ENCODE results near the gene TAL1.
"Not testable (repeated sequence)": the region's sequence is repeated elsewhere in the genome, so short reads cannot be mapped to it uniquely, and the experiment has no call there.

The TAL1 gene

DNA sequence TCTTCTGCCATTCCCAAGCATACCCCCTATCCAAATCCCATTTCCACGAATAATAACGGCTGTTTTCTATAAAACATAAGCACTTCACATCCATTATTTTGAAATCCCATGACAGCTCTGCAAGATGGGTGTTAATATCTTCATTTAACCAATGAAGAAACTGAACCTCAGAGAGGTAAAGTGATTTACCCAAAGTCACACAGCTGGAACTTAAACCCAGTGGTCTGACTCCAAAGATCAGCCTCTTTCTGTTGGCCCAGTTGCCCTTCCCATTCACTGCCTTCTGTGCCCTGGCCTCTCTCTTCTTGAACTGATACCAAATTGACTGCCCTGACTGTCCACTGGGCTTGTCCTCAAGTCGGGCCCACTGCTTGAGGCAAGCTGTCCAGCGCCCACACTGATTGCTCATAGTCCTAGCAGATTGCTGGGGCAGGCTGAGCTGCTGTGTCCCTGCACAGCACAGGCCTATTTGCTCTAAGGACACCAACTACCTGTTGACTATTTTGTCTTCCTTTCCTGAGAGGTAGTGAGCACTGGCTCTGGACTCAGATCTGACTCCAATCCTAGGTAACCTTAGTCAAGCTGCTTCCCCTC, 19.3 kb downstream of the TAL1 start:
- DNase-seq (ENCODE audit: low spot score) = no peak

- DNase-seq (ENCODE audit: low spot score) = peak; percentile 60
These were observed 20.2 kb downstream of the TAL1 start for GRCh38 chr1:47211796-47212269.

DNA sequence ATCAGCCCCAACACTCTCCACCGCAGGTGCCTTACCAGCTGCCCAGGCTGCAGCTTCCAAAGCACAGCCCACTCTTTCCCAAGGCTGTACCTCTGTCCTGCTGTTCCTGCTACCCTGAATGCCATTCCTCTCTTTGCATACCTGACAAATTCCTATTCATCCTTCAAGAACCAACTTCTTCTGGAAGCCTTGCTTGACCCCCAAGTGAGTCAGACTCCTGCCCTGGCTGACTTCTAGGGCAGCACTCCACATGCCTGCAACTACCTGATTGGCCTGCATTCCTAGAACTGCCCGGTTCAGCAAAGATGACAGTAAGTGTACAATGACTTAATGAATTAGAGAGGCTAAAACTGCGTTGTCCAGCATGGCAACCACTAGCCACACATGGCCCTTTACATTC, 21.4 kb downstream of the TAL1 start:
- no peak for DNase-seq (ENCODE audit: low spot score)

DNA sequence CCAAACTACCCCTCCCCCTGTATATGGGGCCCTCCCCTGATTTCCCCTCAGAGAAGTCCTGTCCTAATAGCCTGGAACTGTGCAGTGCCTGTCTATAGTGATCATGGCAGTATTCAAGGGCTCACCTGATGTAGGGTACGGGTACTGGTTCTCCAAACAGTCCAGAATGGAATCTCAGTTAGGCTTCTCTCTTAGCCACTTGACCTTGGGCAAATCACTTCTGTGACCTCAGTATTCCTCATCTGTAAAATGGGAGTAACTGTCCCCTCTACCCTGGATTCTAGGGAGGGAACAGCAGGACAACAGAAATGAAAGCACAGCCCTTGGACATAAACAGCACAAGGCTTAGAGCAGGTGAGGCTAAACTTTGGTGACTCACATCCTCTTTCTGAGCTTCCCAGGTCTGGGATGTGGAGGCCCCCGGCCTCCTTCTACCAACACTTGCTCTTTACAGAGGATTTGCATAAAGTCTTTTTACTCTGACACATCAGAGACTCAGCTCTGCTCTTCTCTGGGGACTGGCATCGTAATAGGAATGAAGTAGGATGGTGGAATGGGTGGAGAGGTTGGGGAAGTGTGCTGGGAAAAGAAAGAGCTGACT, 22.2 kb downstream of the TAL1 start:
- DNase-seq (ENCODE audit: low spot score) = no peak

DNA sequence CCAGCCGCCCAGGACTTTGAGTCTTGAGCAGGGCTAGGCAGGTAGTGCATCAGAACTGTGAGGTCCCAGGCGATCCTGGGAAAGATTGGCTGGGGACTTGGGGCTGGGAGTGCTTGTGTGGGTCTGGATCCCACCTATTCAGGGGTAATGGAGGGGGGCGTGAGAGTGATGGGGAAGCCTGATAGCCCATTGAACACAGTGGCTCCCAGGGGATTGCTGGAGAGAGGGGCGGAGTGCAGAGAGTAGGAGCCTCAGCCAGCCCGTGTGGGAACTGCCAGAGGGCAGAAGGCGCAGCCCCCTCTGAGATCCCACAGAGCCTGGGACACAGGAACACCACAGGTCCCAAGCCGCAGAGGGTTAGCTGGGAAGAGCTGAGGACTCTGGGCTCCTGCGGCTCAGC, 22.9 kb downstream of the TAL1 start:
- no peak for DNase-seq (ENCODE audit: low spot score)

GRCh38 chr1:47208374-47208850, 23.6 kb downstream of the TAL1 start:
- no peak for DNase-seq (ENCODE audit: low spot score)

- DNase-seq (ENCODE audit: low spot score) = no peak
These were observed 24.1 kb downstream of the TAL1 start for GRCh38 chr1:47207803-47208373.

GRCh38 chr1:47205918-47206317, 26.1 kb downstream of the TAL1 start:
- no peak for DNase-seq (ENCODE audit: low spot score)

DNA sequence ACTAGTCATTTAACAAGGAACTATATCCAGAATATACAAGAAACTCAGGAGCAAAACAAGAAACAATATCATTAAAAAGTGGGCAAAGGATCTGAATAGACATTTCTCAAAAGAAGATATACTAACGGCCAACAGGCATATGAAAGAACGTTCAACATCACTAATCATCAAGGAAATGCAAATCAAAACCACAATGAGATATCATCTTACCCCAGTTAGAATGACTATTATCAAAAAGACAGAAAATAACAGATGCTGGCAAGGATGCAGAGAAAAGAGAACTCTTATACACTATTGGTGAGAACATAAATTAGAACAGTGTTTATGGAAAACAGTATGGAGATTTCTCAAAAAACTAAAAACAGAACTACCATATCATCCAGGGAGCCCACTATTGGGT, 28.5 kb downstream of the TAL1 start:
- DNase-seq (ENCODE audit: low spot score) = not testable (repeated sequence)

DNA sequence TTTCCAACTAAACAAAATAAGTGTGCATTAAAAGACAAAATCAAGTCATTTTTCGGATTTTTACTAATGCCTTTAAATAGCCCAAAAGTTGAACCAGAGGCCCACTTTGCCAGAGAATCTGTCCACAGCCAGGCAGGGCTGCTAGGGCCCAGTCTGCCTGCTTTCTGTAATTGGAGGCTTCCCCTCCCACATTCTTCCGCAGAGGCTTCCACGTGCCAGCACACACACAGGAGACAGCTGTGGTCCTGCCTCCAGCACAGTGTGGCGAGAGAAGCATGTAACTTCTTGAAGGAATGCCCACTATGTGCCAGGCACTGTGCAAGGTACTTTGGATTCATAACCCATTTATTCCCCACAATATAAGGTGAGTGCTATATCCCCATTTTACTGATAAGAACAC, 30.8 kb downstream of the TAL1 start:
- DNase-seq (ENCODE audit: low spot score) = no peak

DNA sequence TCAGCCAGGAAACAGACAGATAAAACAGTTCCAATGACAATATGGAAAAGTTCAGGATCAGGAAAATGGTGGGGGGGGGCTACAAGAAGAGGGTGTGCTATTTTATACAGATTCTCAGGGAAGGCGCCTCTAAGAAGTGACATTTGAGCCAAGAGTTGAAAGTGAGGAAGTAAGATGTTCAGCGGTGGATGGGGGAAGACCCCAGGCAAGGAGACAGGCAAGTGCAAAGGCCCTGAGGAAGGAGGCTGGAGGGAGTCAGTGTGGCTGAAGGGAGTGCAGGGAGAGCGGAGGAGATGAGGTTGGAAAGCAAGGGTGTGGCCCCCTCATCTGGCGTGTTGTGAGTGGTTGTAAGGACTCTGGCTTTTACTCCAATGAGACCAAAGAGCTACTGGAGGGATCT, 33.8 kb downstream of the TAL1 start:
- DNase-seq (ENCODE audit: low spot score) = no peak

DNA sequence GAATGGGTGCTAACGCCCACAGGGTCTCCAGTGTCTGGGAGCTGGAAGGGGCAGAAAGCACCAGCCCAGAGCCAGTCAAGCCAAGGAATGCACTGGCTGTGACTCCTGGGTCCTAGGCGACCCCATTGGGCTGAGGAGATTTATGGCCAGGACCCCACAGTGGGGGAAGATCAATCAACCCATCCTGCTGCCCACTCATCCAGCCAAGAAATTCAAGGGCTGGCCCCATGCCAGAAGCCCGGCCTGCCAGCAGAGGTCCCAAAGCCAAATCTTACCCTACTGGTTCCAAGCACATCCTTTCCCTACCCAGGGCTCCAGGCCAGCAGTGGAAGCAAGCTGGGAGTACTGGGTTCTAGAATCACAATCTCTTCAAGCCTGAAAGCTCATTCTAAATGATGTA, 35.4 kb downstream of the TAL1 start:
- no peak for DNase-seq (ENCODE audit: low spot score)

- not testable (repeated sequence) for DNase-seq (ENCODE audit: low spot score)
These were observed 36.0 kb downstream of the TAL1 start for GRCh38 chr1:47195981-47196380.

DNA sequence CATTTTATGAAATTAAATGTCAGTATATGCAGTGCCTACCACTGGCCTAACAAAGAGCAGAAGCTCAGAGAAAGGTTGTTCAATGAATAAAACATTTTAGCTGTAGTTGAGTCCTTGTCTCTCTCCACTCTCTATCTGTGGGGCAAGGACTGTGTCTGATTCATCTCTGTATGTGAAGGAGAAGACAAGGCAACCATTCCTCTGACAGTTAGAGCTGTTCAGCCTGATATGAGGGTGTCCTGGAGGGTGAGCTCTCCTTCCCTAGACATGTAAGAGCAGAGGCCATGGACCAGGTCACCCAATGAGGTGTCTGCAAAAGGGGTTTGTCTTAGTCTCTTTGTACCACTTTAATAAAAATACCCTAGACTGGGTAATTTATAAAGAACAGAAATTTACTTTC, 37.7 kb downstream of the TAL1 start:
- DNase-seq (ENCODE audit: low spot score) = no peak

DNA sequence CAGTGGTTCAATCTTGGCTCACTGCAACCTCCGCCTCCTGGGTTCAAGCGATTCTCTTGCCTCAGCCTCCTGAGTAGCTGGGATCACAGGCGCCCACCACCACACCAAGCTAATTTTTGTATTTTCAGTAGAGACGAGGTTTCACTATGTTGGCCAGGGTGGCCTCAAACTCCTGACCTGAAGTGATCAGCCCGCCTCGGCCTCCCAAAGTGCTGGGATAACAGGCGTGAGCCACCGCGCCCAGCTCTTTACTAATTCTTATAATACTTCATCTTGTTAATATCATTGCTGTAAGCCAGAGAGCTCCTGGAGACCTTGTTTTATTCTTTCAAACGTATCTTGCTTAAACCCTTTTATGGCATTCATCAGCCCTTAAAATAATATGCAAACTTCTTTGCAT, 38.5 kb downstream of the TAL1 start:
- DNase-seq (ENCODE audit: low spot score) = not testable (repeated sequence)

DNA sequence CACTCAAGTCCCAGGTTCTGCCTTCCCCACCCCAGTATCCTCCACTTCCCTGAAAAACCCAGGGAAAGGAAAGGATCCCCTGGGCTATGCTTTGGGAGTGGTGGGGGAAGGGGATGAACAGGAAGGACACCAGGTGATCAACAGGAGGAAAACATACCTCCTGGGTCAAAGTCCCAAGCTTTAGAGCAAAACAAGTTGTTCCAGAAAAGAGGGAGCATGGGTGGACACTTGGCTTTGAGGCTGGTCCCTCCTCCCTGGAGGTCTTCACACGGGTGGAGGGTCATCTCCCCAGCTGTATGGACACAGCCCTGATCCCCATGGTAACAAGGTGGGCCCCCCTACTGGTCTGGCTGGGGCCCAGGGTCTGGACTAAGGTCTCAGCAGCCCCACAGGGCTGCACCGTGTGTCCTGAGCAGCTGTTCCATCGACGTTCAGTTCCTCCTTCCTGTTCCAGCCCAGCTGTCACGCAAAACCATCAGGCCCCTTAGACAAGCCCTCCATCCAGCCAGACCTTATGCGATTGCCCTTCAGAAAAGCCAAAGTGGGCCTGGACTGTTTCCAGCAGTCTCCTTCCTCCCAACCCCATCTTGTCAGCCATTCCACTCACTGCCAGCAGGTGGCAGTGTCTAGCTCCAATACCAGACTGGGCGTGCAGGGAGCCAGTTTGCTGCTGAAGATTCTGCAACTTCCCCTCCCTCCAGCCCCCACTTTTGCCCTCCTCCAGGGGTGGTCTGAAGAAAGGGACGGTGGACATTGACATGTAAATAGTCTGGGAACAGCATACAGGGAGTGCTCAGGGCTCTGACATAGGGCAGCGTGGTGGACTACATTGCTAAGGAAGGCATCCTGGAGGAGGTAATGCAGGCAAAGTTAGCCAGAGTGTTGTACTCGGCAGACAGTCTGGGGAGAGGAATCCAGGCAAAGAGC, 39.3 kb downstream of the TAL1 start:
- DNase-seq (ENCODE audit: low spot score) = peak; percentile 66

- DNase-seq (ENCODE audit: low spot score) = no peak
These were observed 40.0 kb downstream of the TAL1 start for GRCh38 chr1:47191940-47192457.

DNA sequence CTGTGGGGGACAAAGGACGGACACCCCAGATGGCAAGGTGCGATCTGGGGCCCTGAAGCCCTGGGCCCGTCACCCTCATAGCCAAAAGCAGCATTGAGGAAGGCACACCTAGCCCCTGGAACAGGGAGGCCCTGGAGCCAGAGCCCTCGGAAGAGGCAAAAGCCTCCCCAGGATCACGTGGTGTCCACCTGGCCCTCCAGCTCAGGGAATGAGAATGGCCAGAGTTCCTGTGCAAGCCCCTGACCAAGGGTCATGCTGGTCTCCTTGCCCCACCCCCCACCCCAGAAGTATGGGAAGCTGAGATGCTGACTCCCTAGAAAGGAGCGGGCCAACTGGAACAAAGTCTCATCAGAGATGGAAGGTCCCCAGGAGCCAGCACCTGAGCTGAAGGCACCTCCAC, 41.2 kb downstream of the TAL1 start:
- DNase-seq (ENCODE audit: low spot score) = no peak

DNA sequence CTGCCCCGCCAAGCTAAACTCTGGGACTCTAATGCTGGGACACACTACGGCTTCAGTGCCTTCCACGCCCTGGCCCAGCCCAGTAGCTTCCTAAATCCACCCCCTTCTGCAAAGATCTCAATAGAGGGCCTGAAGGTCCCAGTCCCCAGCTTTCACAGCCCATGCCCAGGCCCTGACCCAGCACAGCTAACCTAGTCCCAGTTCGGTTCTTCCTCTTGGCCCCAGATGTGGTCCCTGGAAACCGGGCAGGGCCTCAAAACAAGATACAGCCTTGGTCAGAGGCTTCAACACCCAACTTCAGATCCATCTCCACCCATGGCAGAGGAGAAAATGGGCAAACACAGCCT, 41.5 kb downstream of the TAL1 start:
- DNase-seq (ENCODE audit: low spot score) = no peak

DNA sequence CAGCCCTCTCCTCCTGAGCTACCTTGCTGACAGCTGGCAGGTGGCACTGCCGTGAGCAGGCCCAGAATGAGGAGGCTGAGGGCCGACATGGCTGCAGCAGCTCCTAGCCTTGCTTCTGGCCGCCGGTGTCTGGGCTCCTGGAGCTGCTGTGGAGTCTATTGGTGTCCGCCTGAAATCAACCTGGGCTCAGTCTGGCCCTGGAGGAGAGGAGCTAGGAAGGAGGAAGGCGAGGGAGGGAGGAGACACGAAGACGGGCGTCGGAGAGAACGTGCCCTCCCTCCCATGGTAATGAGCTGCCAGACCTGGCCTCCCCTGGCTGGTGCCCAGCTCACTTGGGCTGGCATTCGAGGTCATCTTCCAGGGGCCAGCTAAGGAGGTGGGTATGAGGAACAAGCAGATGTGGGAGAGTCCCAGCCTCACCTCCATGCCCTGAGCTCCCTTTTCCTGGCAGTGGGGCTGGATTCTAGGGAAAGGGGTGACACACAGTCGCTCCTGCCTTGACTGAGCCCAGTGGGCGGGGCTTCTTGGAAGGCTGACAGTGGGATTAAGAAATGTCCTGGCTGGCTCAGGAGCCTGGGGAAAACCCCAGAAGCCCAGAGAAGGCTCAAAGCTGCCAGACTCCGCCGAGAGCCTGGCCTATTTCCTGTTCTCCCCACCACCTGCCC, 42.0 kb downstream of the TAL1 start, which contains the start of gene PDZK1IP1:
PDZK1IP1 (minus strand) TSS at position 193 of the 665 bp plus-strand sequence; CDS start at position 89, 104 bp downstream.
- DNase-seq (ENCODE audit: low spot score) = no peak

All from pons (tissue), 1 donor.